GM15510 (cell line): Measurements from ENCODE around the gene EXD3.

Experiments used
- POLR2A ChIP-seq: IDR thresholded peaks from 3 replicates; pipeline ENCODE4 v1.6.1; 2011; ENCODE audit warnings: borderline replicate concordance; ENCODE audit not compliant: insufficient read length; ENCODE audit errors: extremely low read depth

EXD3 gene

DNA sequence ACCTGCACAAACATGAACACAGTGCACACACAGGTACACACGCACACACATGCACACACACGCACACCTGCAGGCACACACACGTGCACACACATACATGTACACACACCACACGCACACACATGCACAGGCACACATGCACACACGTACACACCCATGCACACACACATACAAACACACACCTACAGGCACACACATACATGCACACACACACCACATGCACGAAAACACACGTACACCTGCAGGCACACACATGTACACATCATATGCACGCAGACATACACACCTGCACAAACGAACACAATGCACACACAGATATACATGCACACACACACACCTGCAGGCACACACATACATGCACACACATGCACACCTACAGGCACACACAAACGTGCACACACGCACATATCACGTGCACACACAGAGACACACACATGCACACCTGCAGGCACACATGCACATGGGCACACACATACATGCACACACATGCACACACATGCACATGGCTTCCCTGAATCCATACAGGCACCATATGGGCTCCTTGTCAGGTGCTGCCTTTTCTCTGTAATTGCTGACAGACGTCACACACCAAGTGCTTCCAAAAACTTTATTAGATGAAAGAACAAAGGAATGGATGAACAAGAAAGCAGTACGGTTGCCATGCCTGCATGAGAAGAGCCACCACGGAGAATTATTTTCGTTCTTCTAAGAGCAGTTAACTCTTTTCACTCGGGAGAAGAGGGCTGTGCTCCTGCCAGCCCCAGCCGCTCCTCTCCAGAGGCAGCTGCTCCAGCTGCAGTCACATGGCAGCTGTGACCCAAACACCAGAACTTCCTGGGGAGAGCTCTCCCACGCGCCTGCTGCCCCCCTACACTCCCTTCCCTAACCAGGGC, 57.2 kb downstream of the EXD3 start:
- no peak for TF ChIP-seq POLR2A

DNA sequence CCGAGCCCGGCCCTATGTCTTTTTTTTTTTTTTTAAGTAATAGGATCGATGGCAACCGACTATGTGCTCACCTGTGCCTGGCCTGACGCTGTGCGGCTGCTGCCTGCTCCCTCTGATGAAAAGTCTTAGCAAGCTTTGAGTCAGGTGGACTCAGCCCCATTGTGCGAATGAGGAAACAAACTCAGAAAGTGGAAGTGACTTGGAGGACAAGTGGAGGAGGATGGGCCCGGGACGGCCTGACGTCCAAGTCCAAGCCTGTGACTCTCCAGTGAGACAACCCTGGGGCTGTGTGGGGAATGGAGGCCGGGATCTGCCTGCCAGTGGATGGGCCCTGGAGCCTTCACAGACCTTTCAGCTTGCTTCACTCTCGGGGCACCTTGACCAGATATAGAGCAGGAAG, 57.9 kb downstream of the EXD3 start:
- TF ChIP-seq POLR2A, result no peak

DNA sequence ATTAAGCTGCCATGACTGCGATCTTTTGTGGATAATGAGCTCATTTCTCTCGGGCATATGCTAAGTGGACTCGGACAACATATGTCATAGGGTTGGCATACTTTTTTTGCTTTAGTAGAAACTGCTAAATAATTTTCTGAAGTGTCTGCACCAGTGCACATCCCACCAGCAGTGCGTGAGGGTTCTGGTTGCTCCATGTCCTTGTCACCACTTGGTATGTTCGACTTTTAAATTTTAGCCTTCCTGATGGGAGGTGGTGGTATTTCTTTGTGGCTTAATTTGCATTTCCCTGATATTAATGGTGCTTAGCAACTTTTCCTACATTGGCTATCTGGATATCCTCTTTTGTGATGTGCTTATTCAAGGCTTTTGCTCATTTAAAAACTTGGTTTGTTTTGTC, 63.1 kb downstream of the EXD3 start:
- no peak for TF ChIP-seq POLR2A

DNA sequence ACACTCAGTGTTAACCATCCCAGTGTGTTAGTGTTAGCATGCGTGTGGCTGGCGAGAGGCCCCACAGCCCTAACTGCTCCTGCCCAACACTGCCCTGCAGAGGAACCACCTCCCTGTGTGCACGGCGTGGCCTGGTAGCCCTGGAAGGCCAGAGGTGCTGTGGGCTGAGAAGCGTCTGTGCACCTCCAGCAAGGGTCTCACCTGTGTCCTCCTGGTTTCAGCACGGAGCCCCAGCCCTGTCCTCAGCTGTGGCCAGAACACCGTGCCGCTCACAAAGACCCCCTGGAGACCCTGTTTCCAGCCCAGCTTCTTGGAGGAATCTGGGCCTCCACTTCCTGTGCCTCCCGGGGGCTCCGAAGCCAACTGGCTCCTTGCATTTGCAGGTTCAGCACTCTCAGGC, 64.8 kb downstream of the EXD3 start:
- TF ChIP-seq POLR2A, result no peak

DNA sequence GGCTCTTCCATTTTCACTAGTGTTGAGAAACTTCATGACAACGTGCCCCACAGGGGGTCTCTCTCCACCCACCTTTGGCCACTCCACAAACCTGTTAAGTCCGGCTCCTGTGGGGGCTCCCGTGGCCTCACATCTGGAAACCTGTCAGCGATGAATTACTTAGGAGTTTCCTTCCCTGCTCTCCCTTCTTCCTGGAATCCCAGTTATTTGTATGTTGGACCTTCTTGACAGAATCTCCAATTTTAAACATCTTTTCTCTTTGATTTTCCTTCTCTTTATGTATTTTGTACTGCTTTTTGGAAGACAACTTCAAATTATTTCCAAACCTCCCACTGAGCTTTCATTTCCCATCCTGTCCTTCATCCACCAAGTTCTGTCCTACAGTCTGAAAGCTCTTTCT, 65.8 kb downstream of the EXD3 start:
- no peak for TF ChIP-seq POLR2A

DNA sequence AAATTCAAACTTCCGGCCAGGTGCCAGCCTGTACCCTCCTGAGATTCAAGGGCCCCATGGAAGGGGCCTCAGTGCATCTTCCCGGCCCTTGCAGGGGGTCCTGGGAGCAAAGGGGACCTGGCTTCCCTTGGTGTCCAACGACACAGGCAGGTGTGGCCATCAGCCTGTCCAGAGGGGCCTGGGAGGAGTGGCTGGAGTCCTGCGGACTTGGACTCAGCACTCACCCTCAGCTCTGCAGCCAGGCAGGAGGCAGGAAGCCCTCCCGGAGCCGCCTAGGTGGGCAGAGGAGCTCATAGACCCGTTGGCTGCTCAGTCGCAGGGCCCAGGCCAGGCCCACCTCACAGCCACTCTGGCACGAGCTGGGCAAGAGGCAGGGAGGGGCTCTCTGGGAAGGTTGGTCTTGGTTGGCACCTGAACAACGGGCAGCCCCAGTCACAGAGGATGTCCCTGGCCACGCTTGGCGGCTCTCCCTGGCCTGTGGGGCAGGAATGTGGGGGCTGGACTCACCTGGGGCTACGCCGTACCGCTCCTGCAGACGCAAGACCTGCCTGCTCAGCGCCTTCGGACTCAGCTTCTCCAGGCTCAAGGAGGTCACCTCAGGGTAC, 67.1 kb downstream of the EXD3 start:
- TF ChIP-seq POLR2A, result no peak

DNA sequence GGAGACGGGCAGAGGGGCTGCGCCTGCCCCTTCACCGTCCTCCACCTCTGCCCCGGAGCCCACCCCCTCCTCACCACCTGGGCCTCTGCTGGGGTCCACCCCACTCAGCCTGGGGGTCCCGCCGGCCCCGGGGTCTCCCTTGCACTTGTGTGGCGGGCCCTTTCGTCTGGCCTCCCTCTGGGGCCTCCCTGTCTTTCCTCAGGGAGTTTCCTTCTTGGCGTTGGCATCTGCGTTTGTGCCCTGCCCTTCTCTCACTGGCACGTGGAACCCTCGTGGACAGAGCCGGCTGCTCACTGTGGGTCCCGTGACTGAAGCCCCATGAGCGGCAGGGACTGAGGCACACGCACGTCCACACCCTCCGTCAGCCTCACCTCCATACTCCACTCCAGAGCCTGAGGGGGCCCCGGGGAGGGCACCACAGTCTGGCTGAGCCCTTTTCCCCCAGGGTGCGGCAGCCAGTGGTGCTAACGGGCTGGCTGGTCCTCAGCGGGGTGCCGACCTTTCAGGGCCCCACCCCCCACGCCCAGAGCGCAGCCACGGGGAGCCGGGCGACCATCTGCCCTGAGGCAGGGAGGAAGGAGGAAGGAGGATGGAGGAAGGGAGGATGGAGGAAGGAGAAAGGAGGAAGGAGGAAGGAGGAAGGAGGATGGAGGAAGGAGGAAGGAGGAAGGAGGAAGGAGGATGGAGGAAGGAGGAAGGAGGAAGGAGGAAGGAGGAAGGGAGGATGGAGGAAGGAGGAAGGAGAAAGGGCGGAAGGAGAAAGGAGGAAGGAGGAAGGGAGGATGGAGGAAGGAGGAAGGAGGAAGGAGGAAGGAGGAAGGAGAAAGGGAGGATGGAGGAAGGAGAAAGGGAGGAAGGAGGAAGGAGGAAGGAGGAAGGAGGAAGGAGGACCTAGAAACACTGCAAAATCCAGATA, 67.9 kb downstream of the EXD3 start:
- no peak for TF ChIP-seq POLR2A

DNA sequence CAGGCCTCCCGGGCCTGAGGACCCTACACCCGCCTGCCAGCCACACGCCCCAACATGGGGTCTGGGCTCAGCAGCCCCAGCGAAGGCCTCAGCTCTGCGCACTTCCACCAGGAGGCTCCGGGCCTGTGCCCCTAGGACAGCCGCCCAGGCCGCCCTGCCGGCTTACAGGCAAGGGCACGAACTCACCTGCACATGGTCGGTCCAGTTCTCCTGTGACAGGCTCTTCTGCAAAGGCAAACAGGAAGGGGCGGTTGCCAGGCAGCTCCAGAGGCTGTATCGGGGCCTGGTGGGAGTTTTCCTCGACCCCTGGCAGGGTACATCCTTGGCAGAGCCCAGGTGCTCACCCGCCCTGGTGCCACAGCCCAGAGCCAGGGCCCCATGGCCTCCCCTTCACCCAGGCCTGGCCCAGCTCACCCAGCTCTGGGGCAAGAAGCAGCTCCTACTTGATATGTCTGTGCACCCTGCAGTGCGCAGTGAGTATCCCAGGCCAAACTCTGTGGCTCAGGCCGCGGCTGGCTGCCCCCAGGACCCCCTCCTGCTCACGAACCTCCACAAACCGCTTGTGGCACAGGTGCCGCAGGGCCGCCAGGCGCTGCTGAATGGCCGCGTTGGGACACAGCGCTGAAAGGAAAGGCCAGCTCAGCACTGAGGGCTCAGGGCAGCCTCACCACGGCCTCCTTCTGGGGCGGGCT, 68.7 kb downstream of the EXD3 start:
- TF ChIP-seq POLR2A, result no peak

DNA sequence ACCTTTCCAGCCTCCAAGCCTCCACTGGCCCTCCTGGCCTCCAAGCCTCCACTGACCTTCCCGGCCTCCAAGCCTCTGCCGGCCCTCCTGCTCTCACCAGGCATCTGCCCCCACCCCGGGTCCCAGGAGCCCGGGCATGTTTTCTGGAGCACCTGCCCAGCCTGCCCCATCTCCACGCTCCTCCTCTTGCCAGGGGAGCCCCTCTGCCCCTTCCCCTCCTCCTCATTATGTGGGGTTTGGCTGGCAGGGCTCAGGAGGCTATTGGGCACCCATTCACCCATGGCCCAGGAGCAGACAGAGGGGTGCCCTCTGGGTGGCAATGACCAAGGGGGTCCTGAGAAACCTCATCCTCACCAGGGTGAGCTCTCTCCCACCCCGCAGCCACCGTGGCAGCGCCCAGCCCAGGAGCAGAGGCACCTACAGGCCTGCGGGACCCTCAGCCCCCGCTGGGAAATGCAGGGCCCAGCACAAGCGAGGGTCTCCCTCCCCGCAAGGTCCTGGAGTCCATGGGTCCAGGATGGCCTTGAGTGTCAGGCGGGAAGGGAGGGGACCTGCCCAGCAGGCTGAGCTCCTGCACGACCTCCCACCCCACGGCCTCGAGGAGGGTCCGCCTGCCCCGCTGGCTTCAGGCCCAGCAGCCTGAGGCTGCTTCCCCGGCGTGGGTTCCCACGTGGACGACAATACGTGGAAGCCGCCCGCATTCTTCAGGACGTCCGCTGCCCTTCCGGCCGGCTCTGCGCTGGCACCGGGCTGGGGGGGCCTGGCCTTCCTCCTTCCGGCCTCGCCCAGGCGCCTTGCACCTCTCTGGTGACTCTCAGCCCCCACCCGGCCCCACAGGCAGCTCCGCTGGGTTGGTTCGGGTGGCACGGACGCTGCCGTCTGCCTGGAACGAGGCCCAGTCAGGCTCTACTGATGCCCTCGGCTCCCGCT, 69.5 kb downstream of the EXD3 start:
- no peak for TF ChIP-seq POLR2A

DNA sequence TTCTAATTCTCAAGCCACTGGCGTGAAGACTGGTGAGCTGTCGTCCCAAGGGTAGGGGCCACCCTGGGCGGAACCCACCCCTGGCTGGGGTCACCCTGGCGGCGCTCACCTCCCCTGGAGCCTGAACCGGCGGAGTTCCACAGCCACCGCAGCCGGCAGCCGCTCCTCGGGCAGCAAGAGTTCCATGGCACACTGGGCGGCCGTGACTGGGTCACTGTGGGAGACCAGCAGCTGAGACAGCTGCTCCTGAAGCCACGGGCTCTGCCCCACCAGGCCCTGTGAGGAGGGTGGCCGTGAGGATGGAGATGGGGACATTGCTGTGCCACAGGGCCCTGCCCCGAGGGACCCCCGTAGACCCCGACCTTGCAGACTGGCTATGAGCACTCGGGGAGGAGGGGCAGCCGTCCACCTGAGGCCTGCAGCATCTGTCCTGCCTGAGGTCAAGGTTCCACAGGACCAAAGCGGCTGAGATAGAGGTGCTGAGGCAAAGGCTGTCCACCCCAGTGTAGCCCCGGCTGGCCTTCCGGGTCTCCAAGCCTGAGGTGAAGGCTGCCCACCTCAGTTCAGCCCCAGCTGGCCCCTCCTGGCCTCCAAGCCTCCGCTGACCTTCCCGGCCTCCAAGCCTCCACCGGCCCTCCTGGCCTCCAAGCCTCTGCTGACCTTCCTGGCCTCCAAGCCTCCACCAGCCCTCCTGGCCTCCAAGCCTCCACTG, 70.3 kb downstream of the EXD3 start:
- TF ChIP-seq POLR2A, result no peak

DNA sequence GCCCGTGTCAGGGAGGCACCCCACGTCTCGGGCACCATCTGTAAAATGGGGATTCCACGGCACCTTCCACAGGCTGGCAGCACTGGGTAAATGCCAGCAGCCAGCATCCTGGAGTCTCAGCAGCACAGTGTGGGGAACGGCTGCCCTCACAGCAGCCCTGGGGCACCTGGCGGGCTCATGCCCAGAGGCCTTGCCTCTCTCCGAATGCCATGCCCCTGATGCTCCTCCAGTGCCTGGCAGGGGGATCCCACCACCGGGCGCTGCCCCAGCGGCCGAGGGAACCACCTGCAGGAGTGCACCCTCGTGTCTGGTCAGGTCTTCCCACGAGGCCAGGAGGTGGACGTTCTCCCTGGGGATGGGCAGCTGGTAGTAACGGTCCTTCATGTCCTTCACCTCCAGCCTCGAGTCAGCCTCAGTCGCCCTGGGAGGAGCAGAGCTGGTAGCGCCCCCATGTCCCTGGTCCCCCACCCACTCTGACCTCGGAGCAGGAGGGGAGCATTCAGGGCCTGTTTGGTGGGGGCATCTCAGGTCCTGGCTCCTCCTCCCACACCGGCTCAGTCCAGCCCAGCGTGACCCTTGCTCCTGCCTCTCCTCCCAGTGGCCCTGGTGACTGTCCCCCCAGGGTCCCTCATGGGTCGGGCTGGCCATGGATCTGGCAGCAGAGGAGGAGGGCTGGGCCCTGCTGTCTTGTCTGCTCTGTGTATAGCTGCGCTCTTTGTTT, 71.0 kb downstream of the EXD3 start:
- no peak for TF ChIP-seq POLR2A
